WTC11 (cell line): ENCODE measurements around the gene P2RX3. TPM values are rescaled to one million over a fixed set of nuclear protein-coding genes. Genes with fewer than 3 reads are reported as not detected.
A peak's percentile ranks its signal among the peaks of the same experiment; 100 is the strongest.

Source experiments
- ATAC-seq: fragments of 200-7000 bp; cut with Tn5 transposase; 2 replicates; pipeline ENCODE4 v1.10.0; 2021; ENCODE audit warnings: mild to moderate bottlenecking, moderate library complexity
- CTCF ChIA-PET: fragments of 300-600 bp; sonication (Branson Sonifier 250); formaldehyde crosslinking; loops from one replicate; lab custom pipeline; 2021; ENCODE audit warnings: antibody characterized with exemption; lab: Charles Lee
- POLR2A ChIA-PET: fragments of 350-600 bp; sonication (Branson Sonifier 250); formaldehyde crosslinking; loops from one replicate; lab custom pipeline; 2021; ENCODE audit warnings: antibody characterized with exemption; lab: Charles Lee
- DNase-seq: peaks from one replicate; pipeline ENCODE4 v3.0.0; 2021; ENCODE audit warnings: low spot score
- H3K27ac Mint-ChIP-seq: 2 replicates; pipeline ENCODE4 v1.8.0; 2021; ENCODE audit warnings: mixed read lengths
- H3K27me3 Mint-ChIP-seq: 2 replicates; pipeline ENCODE4 v1.8.0; 2021; ENCODE audit warnings: low read depth, mild to moderate bottlenecking, moderate library complexity, mixed read lengths
- H3K36me3 Mint-ChIP-seq: 2 replicates; pipeline ENCODE4 v1.8.0; 2021; ENCODE audit warnings: mixed read lengths
- H3K4me1 Mint-ChIP-seq: 2 replicates; pipeline ENCODE4 v1.8.0; 2022; ENCODE audit warnings: mixed read lengths
- H3K4me3 Mint-ChIP-seq: 2 replicates; pipeline ENCODE4 v1.8.0; 2021; ENCODE audit warnings: mild to moderate bottlenecking, moderate library complexity, mixed read lengths
- H3K9me3 Mint-ChIP-seq: 2 replicates; pipeline ENCODE4 v1.8.0; 2021; ENCODE audit warnings: mixed read lengths
- ESRRA ChIP-seq: sonication (generic); formaldehyde crosslinking; IDR thresholded peaks from 2 replicates; pipeline ENCODE4 v1.8.1; 2022; ENCODE audit warnings: mild to moderate bottlenecking, missing genetic modification reagents, borderline replicate concordance
- GABPB1 ChIP-seq: sonication (generic); formaldehyde crosslinking; IDR thresholded peaks from 2 replicates; pipeline ENCODE4 v1.8.1; 2023; ENCODE audit warnings: mild to moderate bottlenecking, missing genetic modification reagents
- JAZF1 ChIP-seq: fragments of 250-450 bp; sonication (Bioruptor Pico); IDR thresholded peaks from 2 replicates; pipeline ENCODE4 v1.9.0; 2021; ENCODE audit warnings: moderate library complexity, mild to moderate bottlenecking, inconsistent platforms
- SP1 ChIP-seq: sonication (generic); formaldehyde crosslinking; conservative IDR thresholded peaks from 2 replicates; pipeline ENCODE4 v1.8.1; 2022; ENCODE audit warnings: missing genetic modification reagents
- ZNF416 ChIP-seq: fragments of 250-450 bp; sonication (Bioruptor Pico); IDR thresholded peaks from 2 replicates; pipeline ENCODE4 v1.9.0; 2021; ENCODE audit warnings: mild to moderate bottlenecking, inconsistent platforms
- total RNA-seq: library from RNA; stranded (reverse); gene quantifications from 3 replicates; pipeline ENCODE4 v1.2.3, GENCODE V29; 2021
- TF ChIP-seq, protein P1 (sequence below): sonication (generic); formaldehyde crosslinking; IDR thresholded peaks from 2 replicates; pipeline ENCODE4 v1.8.0; 2022; ENCODE audit warnings: missing genetic modification reagents
- TF ChIP-seq, protein P2 (sequence below): fragments of 250-450 bp; sonication (Bioruptor Pico); IDR thresholded peaks from 2 replicates; pipeline ENCODE4 v1.9.0; 2021; ENCODE audit warnings: moderate library complexity, mild to moderate bottlenecking, inconsistent platforms, borderline replicate concordance
- TF ChIP-seq, protein P3 (sequence below): fragments of 250-450 bp; sonication (Bioruptor Pico); conservative IDR thresholded peaks from 2 replicates; pipeline ENCODE4 v1.9.0; 2021; ENCODE audit warnings: mild to moderate bottlenecking
- TF ChIP-seq, protein P4 (sequence below): fragments of 250-450 bp; sonication (Bioruptor Pico); IDR thresholded peaks from 2 replicates; pipeline ENCODE4 v1.9.0; 2021; ENCODE audit warnings: mild to moderate bottlenecking

The P2RX3 gene
- total RNA-seq, 1 experiment from 2014 or later: 0.26 TPM

DNA sequence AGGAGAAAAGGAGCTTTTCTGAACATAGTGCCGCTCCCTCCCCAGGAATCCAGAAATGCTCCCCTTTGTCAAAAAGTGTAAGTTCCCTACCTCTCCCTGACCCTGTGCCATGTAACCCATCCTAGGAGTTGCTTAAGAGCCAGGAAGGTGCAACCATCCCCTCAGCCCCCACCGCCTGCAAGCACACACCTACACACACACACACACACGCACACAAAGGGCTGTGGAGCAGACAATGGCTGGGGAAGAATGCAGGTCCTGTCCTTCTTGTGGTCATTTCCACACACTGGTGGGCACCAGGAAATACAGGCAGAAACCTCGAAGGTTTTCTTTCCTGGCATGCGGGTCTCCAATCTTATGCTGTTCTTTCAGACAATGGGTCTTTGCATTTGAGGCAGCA, 1.2 kb downstream of the P2RX3 start (continued):
- TF ChIP-seq, protein P1, sequence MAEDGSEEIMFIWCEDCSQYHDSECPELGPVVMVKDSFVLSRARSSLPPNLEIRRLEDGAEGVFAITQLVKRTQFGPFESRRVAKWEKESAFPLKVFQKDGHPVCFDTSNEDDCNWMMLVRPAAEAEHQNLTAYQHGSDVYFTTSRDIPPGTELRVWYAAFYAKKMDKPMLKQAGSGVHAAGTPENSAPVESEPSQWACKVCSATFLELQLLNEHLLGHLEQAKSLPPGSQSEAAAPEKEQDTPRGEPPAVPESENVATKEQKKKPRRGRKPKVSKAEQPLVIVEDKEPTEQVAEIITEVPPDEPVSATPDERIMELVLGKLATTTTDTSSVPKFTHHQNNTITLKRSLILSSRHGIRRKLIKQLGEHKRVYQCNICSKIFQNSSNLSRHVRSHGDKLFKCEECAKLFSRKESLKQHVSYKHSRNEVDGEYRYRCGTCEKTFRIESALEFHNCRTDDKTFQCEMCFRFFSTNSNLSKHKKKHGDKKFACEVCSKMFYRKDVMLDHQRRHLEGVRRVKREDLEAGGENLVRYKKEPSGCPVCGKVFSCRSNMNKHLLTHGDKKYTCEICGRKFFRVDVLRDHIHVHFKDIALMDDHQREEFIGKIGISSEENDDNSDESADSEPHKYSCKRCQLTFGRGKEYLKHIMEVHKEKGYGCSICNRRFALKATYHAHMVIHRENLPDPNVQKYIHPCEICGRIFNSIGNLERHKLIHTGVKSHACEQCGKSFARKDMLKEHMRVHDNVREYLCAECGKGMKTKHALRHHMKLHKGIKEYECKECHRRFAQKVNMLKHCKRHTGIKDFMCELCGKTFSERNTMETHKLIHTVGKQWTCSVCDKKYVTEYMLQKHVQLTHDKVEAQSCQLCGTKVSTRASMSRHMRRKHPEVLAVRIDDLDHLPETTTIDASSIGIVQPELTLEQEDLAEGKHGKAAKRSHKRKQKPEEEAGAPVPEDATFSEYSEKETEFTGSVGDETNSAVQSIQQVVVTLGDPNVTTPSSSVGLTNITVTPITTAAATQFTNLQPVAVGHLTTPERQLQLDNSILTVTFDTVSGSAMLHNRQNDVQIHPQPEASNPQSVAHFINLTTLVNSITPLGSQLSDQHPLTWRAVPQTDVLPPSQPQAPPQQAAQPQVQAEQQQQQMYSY (CRISPR knock-in tag): no peak
- TF ChIP-seq ESRRA (CRISPR knock-in tag): no peak
- TF ChIP-seq, protein P2, sequence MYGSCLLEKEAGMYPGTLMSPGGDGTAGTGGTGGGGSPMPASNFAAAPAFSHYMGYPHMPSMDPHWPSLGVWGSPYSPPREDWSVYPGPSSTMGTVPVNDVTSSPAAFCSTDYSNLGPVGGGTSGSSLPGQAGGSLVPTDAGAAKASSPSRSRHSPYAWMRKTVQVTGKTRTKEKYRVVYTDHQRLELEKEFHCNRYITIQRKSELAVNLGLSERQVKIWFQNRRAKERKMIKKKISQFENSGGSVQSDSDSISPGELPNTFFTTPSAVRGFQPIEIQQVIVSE: no peak
- TF ChIP-seq, protein P3, sequence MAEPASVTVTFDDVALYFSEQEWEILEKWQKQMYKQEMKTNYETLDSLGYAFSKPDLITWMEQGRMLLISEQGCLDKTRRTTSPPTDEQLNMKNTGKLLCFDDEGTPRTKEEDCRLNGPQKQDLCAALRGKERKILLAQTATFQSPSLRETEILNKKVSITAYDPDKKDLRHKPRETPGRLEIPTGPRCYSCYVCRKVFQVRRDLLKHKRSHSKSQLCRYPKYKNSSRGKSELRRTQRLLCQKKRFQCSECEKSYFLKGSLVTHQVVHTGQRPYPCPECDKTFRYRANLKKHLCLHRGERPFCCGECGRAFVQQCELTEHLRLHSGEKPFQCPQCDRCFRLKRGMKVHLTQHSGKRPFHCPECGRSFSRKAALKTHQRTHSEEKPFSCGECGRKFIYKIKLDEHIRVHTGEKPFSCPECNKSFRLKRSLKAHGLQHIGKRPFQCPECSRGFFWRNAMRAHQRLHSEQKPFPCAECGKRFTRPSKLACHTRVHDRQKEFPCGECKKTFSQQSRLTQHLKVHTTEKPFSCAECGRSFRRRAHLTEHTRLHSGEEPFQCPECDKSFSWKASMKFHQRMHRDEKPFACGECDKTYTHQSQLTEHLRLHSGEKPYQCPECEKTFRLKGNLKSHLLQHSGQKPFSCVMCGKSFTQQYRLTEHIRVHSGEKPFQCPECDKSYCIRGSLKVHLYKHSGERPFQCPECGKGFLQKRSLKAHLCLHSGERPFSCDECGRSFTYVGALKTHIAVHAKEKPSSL (CRISPR knock-in tag): no peak

DNA sequence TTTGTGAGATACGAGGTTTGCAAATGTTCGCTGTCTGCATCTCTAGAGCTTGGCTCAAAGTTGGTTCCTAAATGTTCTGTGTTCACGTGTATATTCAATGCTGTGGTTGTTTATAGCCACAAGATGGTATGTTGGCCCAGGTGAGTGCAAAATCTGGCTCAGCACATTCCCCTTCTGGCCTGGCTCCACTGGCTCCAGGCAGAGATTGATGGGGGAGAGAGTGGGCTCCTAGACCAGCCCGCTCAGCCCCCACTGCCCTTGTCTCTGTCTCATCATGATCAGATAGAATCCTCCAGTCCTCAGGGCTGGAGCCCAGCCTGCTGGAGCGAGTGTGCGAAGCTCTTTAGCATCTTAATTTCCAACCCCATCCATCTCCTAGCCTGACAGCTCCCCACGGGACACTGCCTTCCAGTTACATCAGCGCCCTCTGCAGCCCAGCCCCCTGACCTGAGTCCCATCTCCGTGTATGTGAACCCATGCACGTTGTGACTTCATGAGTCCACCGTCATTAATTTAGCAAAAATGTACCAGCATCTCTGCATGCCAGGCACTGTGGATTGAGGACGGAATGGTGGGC, 2.0 kb downstream of the P2RX3 start:
- CTCF ChIA-PET: interaction anchor here (0.6 to 3.7 kb wide), 15 partner anchors 10 to 460 kb away, joined by 3 to 22 read pairs (median 4); partner anchors contain the start of genes TIMM10 and TNKS1BP1
- peak; percentile 65 for DNase-seq
- peak; percentile 59 for ATAC-seq
- Mint-ChIP-seq H3K27me3 (peaks cover 24% of the 10 kb centered on the region), H3K9me3 (no peaks in the 10 kb centered on the region), H3K4me1 (peaks cover 51% of the 10 kb centered on the region), H3K36me3 (no peaks in the 10 kb centered on the region), H3K27ac (no peak overlapping the region), H3K4me3 (peak overlapping the region; percentile 11; the same call in 1 of the 2 replicates)
- POLR2A ChIA-PET: no interaction called here
- TF ChIP-seq GABPB1 (CRISPR knock-in tag): peak; percentile 56; the same call in 1 of the 2 replicates
- TF ChIP-seq, protein P4, sequence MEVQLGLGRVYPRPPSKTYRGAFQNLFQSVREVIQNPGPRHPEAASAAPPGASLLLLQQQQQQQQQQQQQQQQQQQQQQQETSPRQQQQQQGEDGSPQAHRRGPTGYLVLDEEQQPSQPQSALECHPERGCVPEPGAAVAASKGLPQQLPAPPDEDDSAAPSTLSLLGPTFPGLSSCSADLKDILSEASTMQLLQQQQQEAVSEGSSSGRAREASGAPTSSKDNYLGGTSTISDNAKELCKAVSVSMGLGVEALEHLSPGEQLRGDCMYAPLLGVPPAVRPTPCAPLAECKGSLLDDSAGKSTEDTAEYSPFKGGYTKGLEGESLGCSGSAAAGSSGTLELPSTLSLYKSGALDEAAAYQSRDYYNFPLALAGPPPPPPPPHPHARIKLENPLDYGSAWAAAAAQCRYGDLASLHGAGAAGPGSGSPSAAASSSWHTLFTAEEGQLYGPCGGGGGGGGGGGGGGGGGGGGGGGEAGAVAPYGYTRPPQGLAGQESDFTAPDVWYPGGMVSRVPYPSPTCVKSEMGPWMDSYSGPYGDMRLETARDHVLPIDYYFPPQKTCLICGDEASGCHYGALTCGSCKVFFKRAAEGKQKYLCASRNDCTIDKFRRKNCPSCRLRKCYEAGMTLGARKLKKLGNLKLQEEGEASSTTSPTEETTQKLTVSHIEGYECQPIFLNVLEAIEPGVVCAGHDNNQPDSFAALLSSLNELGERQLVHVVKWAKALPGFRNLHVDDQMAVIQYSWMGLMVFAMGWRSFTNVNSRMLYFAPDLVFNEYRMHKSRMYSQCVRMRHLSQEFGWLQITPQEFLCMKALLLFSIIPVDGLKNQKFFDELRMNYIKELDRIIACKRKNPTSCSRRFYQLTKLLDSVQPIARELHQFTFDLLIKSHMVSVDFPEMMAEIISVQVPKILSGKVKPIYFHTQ (CRISPR knock-in tag): no peak
- TF ChIP-seq JAZF1 (CRISPR knock-in tag): no peak
- TF ChIP-seq ZNF416 (CRISPR knock-in tag): no peak
- no peak for TF ChIP-seq SP1 (CRISPR knock-in tag)
- TF ChIP-seq, protein P1 (CRISPR knock-in tag): peak; percentile 77
